Measurements from ENCODE around the gene ZNF513.
"Not testable (repeated sequence)": the region's sequence is repeated elsewhere in the genome, so short reads cannot be mapped to it uniquely, and the experiment has no call there.

Gene ZNF513

GRCh38 chr2:27354597-27354927 is 26.0 kb downstream of the ZNF513 start:
- no peak for DNase-seq

DNA sequence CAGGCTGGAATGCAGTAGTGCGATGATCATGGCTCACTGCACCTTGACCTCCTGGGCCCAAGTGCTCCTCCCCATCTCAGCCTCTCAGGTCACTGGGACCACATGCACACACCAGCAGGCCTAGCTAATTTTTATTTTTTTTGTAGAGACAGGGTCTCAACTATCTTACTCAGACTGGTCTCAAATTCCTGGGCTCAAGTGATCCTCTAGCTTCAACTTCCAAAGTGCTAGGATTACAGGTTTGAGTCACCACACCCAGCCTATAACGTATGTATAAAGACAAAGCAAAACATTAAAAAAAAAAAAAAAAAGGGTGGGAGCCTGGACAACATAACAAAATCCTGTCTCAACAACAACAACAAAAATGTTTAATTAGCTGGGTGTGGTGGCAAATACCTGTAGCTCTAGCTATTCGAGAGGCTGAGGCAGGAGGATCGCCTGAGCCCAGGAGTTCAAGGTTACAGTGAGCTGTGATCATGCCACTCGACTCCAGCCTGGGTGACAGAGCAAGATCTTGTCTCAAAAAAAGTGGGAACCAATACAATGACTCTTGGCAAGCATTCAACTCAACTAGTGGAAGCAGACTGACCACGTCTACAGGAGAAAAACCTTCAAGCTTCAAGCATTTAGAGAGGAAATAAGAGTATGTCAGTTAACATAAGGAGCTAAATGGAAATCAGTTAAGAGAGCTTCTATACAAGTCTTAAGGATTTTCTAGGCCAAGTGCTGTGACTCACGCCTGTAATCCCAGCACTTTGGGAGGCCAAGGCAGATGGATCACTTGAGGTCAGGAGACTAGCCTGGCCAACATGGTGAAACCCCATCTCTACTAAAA is 26.6 kb downstream of the ZNF513 start:
- DNase-seq = no peak

- DNase-seq = not testable (repeated sequence)
Observed at GRCh38 chr2:27353386-27353761, 27.2 kb downstream of the ZNF513 start.

DNA sequence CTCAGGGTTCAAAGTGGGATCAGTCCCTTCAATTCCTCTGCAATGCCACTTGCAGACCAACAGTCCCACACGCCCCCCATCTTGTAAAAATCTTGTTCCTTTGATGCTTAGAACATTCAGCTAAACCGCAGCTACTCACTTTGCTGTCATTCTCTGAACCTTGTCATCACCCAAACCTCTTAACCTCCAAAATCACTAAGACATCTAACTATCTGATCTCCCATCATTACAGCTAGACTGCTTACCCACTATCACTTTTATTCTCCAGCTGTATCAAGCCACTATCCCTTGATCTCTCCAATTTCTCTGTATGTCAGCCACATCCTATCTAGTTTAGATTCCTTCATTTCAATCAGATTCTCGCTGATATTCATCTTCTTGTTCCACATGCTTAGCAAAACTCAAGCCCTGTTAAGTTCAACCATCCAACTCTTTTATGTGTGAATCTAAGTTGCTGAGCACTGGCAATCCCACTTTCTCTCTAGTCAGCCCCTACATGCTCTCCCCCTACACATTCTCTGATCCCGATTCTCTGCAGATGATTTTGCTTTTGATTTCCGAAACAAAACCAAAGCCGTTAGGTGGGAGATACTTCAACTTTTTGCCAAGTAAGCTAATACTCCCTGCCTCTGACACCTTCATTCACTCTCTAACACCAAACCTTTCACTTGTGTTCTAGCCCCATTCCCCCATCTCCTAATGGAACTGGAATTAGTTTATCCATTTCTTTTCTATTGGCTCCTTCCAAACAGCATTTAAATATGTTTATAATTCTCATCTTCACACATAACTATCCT is 28.5 kb downstream of the ZNF513 start:
- DNase-seq = no peak

GRCh38 chr2:27350106-27350693 is 30.3 kb downstream of the ZNF513 start:
- no peak for DNase-seq

- DNase-seq = no peak
Observed at GRCh38 chr2:27347641-27348040, 32.9 kb downstream of the ZNF513 start.

- no peak for DNase-seq
Observed at GRCh38 chr2:27336173-27336572, 44.4 kb downstream of the ZNF513 start.

DNA sequence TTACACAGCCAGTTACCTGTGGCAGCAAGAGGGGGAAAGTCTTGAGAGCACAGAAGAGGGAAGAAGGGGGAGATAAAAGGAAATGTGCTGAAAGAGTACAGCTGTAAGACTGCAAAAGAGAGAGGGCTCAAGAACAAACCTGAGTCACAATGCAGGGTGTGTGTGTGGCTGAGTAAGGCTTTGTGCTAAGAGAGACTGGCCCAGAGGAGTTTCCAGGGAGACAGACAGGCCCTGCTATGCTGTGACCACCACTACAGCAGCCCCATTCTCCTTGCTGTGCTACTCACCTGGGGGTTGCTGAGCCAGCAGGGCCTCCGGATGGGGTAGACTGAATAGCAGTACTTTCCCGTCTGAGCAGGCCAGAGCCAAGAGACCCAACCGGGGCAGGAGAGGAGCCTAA is 45.2 kb downstream of the ZNF513 start:
- no peak for DNase-seq
